Neural crest cell (in vitro differentiated cells): ENCODE data around the gene ATP6V0D1. TPM values are rescaled to one million over a fixed set of nuclear protein-coding genes. Genes with fewer than 3 reads are reported as not detected.

Experiments used
- DNase-seq: peaks from one replicate; pipeline ENCODE4 v3.0.0; 2021; ENCODE audit warnings: low read depth, mixed read lengths, low spot score
- H3K27ac Mint-ChIP-seq: one replicate; pipeline ENCODE4 v1.8.0; 2021; ENCODE audit warnings: mild to moderate bottlenecking, mixed read lengths; ENCODE audit not compliant: unreplicated experiment
- H3K27me3 Mint-ChIP-seq: 2 replicates; pipeline ENCODE4 v1.8.0; 2021; ENCODE audit warnings: low read depth, mild to moderate bottlenecking, mixed read lengths
- H3K36me3 Mint-ChIP-seq: 2 replicates; pipeline ENCODE4 v1.8.0; 2021; ENCODE audit warnings: low read depth, mild to moderate bottlenecking, mixed read lengths
- H3K4me1 Mint-ChIP-seq: 2 replicates; pipeline ENCODE4 v1.8.0; 2021; ENCODE audit warnings: mixed read lengths
- H3K4me3 Mint-ChIP-seq: one replicate; pipeline ENCODE4 v1.8.0; 2021; ENCODE audit warnings: mild to moderate bottlenecking, mixed read lengths
- H3K9me3 Mint-ChIP-seq: 2 replicates; pipeline ENCODE4 v1.8.0; 2021; ENCODE audit warnings: mixed read lengths
- total RNA-seq: library from RNA; stranded (reverse); gene quantifications from 2 replicates; pipeline ENCODE4 v1.2.1, GENCODE V29; 2021
- TF ChIP-seq, protein P1 (sequence below): fragments of 200-600 bp; sonication (generic); conservative IDR thresholded peaks from 2 replicates; pipeline ENCODE4 v1.5.0; 2021; ENCODE audit warnings: antibody characterized with exemption, mild to moderate bottlenecking

The ATP6V0D1 gene
- total RNA-seq, 1 donor from 2014 or later = 54.7 TPM

DNA sequence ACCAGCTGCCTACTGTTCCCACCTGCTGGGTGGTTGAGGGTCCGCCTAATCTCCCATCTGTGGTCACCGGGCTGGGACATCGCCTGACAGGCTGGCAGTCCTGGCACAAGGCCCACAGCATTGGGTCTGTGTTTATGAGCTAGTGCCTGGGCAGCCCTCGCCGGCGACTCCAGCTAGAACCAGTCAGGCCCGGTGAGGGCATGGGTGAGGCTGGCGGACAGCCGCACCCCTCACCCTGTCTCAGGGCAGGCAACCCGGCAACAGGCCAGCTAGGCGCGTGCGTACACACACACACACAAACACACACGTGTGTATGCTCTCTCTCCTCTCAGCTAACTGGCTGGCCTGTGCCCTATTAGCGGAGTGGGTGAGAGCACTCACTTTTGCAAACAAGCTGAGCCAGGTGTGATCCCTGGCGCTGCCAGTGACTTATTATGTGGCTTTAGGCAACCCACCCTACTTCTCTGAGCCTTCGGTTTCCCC lies 39.6 kb downstream of the ATP6V0D1 start:
- H3K27me3 Mint-ChIP-seq = no peaks in the 10 kb centered on the region
- no peaks in the 10 kb centered on the region for H3K36me3 Mint-ChIP-seq
- H3K27ac Mint-ChIP-seq = no peak overlapping the region
- TF ChIP-seq, protein P1, sequence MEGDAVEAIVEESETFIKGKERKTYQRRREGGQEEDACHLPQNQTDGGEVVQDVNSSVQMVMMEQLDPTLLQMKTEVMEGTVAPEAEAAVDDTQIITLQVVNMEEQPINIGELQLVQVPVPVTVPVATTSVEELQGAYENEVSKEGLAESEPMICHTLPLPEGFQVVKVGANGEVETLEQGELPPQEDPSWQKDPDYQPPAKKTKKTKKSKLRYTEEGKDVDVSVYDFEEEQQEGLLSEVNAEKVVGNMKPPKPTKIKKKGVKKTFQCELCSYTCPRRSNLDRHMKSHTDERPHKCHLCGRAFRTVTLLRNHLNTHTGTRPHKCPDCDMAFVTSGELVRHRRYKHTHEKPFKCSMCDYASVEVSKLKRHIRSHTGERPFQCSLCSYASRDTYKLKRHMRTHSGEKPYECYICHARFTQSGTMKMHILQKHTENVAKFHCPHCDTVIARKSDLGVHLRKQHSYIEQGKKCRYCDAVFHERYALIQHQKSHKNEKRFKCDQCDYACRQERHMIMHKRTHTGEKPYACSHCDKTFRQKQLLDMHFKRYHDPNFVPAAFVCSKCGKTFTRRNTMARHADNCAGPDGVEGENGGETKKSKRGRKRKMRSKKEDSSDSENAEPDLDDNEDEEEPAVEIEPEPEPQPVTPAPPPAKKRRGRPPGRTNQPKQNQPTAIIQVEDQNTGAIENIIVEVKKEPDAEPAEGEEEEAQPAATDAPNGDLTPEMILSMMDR = no peak
- DNase-seq = no peak
- H3K4me1 Mint-ChIP-seq = peaks cover 1% of the 10 kb centered on the region
- no peak overlapping the region for H3K4me3 Mint-ChIP-seq
- no peaks in the 10 kb centered on the region for H3K9me3 Mint-ChIP-seq

DNA sequence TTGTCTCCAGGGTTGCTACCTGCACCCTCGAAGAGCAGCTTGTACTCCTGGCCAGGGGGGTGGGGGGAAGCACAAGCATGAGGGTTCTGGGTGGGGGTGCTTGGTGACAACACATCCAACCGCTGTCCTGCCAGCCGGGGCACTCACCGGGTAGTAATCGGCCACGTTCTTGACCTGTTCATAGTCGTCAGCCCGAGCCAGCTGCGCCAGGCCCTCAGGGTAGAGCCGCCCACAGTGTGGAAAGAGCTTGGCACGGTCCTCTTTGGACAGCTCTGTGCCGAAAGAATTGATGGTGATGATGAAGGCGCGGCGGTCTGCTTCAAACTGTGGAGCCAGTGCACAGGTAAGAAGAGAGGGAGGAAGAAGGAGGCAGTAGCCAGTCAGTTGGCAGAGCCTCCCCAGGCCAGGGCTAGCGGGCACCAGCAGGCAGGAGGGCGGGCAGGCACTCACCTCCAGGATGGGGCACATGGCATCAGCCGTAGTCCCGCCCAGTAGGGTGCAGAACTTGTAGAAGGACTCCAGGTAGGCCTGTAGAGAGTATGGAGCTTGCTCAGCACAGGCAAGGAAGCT lies 42.0 kb downstream of the ATP6V0D1 start:
- H3K27ac Mint-ChIP-seq = no peak overlapping the region
- TF ChIP-seq, protein P1 = no peak
- peaks cover 3% of the 10 kb centered on the region for H3K27me3 Mint-ChIP-seq
- no peaks in the 10 kb centered on the region for H3K4me1 Mint-ChIP-seq
- no peak for DNase-seq
- no peaks in the 10 kb centered on the region for H3K36me3 Mint-ChIP-seq
- H3K9me3 Mint-ChIP-seq = no peaks in the 10 kb centered on the region
- no peak overlapping the region for H3K4me3 Mint-ChIP-seq

DNA sequence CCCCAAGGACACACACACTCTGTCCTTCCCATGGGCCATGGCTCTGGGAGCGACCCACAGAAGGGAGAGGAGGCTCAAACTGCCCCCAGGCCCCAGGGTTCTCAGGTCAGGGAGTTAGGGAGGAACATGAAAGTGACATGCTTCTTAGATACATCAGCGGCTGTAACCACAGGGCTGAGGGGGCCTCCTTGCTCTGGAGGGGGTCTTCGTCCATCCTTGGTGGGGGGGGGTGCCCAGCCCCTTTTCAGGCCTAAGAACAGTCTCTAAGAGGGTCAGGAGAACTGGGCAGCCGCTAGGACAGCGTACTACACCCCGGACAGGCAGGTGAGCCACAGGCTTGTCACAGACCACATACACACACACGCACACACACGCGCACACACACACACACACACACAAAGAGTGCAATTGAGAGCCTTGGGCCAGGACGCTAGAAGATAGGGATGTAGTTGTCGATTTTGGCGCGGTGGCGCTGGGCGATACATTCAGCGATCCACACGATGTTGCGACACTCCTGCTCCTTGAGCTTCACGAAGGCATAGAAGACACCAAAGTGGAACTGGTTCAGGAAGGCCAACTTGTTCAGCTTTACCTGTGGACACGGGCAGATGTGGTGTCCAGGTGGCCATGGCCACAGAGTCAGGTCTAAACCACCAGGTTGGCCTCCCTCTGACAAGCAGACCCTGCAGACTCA lies 42.7 kb downstream of the ATP6V0D1 start:
- H3K27ac Mint-ChIP-seq = peak overlapping the region; percentile 24
- DNase-seq = no peak
- H3K9me3 Mint-ChIP-seq = no peaks in the 10 kb centered on the region
- no peak overlapping the region for H3K4me3 Mint-ChIP-seq
- peaks cover 2% of the 10 kb centered on the region for H3K4me1 Mint-ChIP-seq
- peaks cover 6% of the 10 kb centered on the region for H3K27me3 Mint-ChIP-seq
- TF ChIP-seq, protein P1 = no peak
- H3K36me3 Mint-ChIP-seq = no peaks in the 10 kb centered on the region

DNA sequence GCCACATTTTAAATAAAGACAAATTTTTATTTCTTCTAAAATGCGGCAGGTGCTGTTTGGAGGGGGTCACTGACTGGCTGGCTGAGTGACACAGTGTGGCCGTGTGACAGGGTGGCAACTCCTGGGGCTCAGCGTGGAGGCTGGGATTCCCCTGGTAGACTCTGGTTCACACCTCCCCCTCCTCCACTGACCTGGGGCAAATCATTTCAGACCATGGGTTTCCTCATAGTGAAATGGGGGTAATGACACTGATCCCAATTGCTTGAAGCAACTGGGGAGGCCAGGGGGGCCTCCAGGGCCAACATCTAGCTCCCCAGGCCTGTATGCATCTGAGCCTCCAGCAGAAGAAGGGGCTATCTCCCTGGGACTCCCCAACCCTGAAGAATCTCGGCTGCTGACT lies 43.4 kb downstream of the ATP6V0D1 start:
- H3K4me1 Mint-ChIP-seq = peaks cover 8% of the 10 kb centered on the region
- H3K4me3 Mint-ChIP-seq = no peak overlapping the region
- H3K36me3 Mint-ChIP-seq = no peaks in the 10 kb centered on the region
- no peaks in the 10 kb centered on the region for H3K9me3 Mint-ChIP-seq
- TF ChIP-seq, protein P1 = no peak
- no peak overlapping the region for H3K27ac Mint-ChIP-seq
- DNase-seq = no peak
- H3K27me3 Mint-ChIP-seq = peaks cover 9% of the 10 kb centered on the region

DNA sequence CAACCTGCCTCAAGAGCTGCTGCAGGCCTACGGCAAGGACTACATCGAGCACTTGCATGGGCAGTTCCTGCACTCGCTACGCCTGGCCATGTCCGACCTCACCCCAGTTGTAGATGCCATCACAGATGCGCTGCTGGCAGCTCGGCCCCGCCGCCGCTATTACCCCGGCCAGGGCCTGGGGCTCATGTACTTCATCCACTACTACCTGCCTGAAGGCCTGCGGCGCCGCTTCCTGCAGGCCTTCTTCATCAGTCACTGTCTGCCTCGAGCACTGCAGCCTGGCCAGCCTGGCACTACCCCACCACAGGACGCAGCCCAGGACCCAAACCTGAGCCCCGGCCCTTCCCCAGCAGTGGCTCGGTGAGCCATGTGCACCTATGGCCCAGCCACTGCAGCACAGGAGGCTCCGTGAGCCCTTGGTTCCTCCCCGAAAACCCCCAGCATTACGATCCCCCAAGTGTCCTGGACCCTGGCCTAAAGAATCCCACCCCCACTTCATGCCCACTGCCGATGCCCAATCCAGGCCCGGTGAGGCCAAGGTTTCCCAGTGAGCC lies 44.2 kb downstream of the ATP6V0D1 start:
- Mint-ChIP-seq H3K9me3 (no peaks in the 10 kb centered on the region), H3K36me3 (no peaks in the 10 kb centered on the region), H3K27me3 (peaks cover 15% of the 10 kb centered on the region), H3K4me1 (peaks cover 15% of the 10 kb centered on the region), H3K27ac (no peak overlapping the region), H3K4me3 (no peak overlapping the region)
- TF ChIP-seq, protein P1 = no peak
- DNase-seq = no peak
